Astrocyte (in vitro differentiated cells and primary cell): ENCODE data around the gene DSP. TPM values are rescaled to one million over a fixed set of nuclear protein-coding genes. Genes with fewer than 3 reads are reported as not detected.

Experiments used
- DNase-seq: peaks from one replicate; pipeline ENCODE4 v3.0.0-alpha.2; 2010; ENCODE audit warnings: low read depth
- FAIRE-seq: peaks from 2 replicates; lab custom pipeline; 2011; peaks lifted over from hg19 to GRCh38; lab: Jason Lieb, UNC
- H2AFZ ChIP-seq: 2 replicates; pipeline ENCODE4 v1.6.0; 2012; ENCODE audit warnings: low read depth, low read length, inconsistent platforms
- H3K27ac ChIP-seq: 2 replicates; pipeline ENCODE4 v1.5.1; 2011; ENCODE audit warnings: low read depth, low read length, inconsistent platforms
- H3K27me3 ChIP-seq: 2 replicates; pipeline ENCODE4 v1.6.0; 2011; ENCODE audit warnings: low read length, inconsistent platforms; ENCODE audit not compliant: insufficient read depth
- H3K36me3 ChIP-seq: 2 replicates; pipeline ENCODE4 v1.5.1; 2011; ENCODE audit warnings: low read length, inconsistent platforms; ENCODE audit not compliant: insufficient read depth
- H3K4me1 ChIP-seq: 2 replicates; pipeline ENCODE4 v1.5.1; 2011; ENCODE audit warnings: low read length, inconsistent platforms; ENCODE audit not compliant: insufficient read depth
- H3K4me2 ChIP-seq: 2 replicates; pipeline ENCODE4 v1.6.0; 2012; ENCODE audit warnings: low read length, inconsistent platforms
- H3K4me3 ChIP-seq: 2 replicates; pipeline ENCODE4 v1.5.1; 2011; ENCODE audit warnings: low read depth, mild to moderate bottlenecking, low read length, inconsistent platforms; ENCODE audit not compliant: insufficient read depth
- H3K79me2 ChIP-seq: 2 replicates; pipeline ENCODE4 v1.6.0; 2012; ENCODE audit warnings: mild to moderate bottlenecking, low read length, inconsistent platforms; ENCODE audit not compliant: insufficient read depth
- H3K9ac ChIP-seq: 2 replicates; pipeline ENCODE4 v1.6.0; 2012; ENCODE audit warnings: mild to moderate bottlenecking, low read length, inconsistent platforms
- H3K9me3 ChIP-seq: 2 replicates; pipeline ENCODE4 v1.5.1; 2012; ENCODE audit warnings: low read depth, mild to moderate bottlenecking, low read length, inconsistent platforms; ENCODE audit not compliant: insufficient read depth
- H4K20me1 ChIP-seq: 2 replicates; pipeline ENCODE4 v1.6.0; 2012; ENCODE audit warnings: low read length, inconsistent platforms; ENCODE audit not compliant: insufficient read depth
- H3K27ac Mint-ChIP-seq: one replicate; pipeline ENCODE4 v1.8.0; 2021; ENCODE audit warnings: mild to moderate bottlenecking, mixed read lengths; ENCODE audit not compliant: unreplicated experiment
- H3K27me3 Mint-ChIP-seq: one replicate; pipeline ENCODE4 v1.8.0; 2021; ENCODE audit warnings: low read depth, mixed read lengths; ENCODE audit not compliant: unreplicated experiment
- H3K36me3 Mint-ChIP-seq: one replicate; pipeline ENCODE4 v1.8.0; 2021; ENCODE audit warnings: low read depth, mixed read lengths; ENCODE audit not compliant: unreplicated experiment
- H3K4me1 Mint-ChIP-seq: one replicate; pipeline ENCODE4 v1.8.0; 2021; ENCODE audit warnings: low read depth, mixed read lengths; ENCODE audit not compliant: unreplicated experiment
- H3K4me3 Mint-ChIP-seq: one replicate; pipeline ENCODE4 v1.8.0; 2021; ENCODE audit warnings: mild to moderate bottlenecking, moderate library complexity, mixed read lengths; ENCODE audit not compliant: unreplicated experiment
- H3K9me3 Mint-ChIP-seq: one replicate; pipeline ENCODE4 v1.8.0; 2021; ENCODE audit warnings: mild to moderate bottlenecking, mixed read lengths; ENCODE audit not compliant: unreplicated experiment
- EZH2 ChIP-seq: IDR thresholded peaks from 2 replicates; pipeline ENCODE4 v1.6.1; 2012; ENCODE audit warnings: mild to moderate bottlenecking, low read length, inconsistent platforms; ENCODE audit not compliant: insufficient read depth
- total RNA-seq: library from RNA; stranded (reverse); gene quantifications from 2 replicates; pipeline ENCODE4 v1.2.1, GENCODE V29; 2021
- TF ChIP-seq, protein P1 (sequence below): IDR thresholded peaks from 2 replicates; pipeline ENCODE4 v1.5.1; 2011; ENCODE audit warnings: low read depth, mild to moderate bottlenecking, inconsistent platforms, low read length, moderate library complexity; ENCODE audit not compliant: insufficient read depth

The DSP gene
- total RNA-seq, 1 donor from 2014 or later = 468 TPM

DNA sequence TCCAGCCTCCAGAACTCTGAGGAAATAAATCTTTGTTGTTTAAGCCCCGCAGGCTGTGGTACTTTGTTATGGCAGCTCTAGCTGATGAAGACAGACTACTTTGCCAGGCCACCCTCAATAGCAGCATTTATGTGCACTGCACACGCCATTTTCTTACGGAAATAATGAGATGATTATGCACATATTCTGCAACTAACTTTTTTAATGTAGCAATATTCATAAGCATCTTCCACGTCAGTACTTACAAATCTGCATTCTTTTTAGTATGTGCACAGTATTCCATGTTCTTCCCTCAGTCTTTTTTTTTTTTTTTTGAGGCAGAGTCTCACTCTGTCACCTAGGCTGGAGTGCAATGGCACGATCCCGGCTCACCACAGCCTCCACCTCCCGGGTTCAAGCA lies 46.8 kb upstream of the DSP start:
- peaks cover 9% of the 10 kb centered on the region for H3K4me1 Mint-ChIP-seq
- no peaks in the 10 kb centered on the region for H3K9me3 ChIP-seq
- H3K36me3 ChIP-seq = no peaks in the 10 kb centered on the region
- DNase-seq (no peak), FAIRE-seq (no peak)
- peaks cover 6% of the 10 kb centered on the region for H3K9me3 Mint-ChIP-seq
- no peak overlapping the region for H3K9ac ChIP-seq
- H3K79me2 ChIP-seq = no peaks in the 10 kb centered on the region
- TF ChIP-seq EZH2 = no peak
- TF ChIP-seq, protein P1, sequence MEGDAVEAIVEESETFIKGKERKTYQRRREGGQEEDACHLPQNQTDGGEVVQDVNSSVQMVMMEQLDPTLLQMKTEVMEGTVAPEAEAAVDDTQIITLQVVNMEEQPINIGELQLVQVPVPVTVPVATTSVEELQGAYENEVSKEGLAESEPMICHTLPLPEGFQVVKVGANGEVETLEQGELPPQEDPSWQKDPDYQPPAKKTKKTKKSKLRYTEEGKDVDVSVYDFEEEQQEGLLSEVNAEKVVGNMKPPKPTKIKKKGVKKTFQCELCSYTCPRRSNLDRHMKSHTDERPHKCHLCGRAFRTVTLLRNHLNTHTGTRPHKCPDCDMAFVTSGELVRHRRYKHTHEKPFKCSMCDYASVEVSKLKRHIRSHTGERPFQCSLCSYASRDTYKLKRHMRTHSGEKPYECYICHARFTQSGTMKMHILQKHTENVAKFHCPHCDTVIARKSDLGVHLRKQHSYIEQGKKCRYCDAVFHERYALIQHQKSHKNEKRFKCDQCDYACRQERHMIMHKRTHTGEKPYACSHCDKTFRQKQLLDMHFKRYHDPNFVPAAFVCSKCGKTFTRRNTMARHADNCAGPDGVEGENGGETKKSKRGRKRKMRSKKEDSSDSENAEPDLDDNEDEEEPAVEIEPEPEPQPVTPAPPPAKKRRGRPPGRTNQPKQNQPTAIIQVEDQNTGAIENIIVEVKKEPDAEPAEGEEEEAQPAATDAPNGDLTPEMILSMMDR = no peak
- H3K4me2 ChIP-seq = no peak overlapping the region
- no peak overlapping the region for H3K4me3 Mint-ChIP-seq
- H4K20me1 ChIP-seq = no peaks in the 10 kb centered on the region
- no peak overlapping the region for H3K4me3 ChIP-seq
- H3K36me3 Mint-ChIP-seq = no peaks in the 10 kb centered on the region
- no peak overlapping the region for H2AFZ ChIP-seq
- H3K27me3 ChIP-seq = no peaks in the 10 kb centered on the region
- no peak overlapping the region for H3K27ac Mint-ChIP-seq
- no peaks in the 10 kb centered on the region for H3K4me1 ChIP-seq
- no peak overlapping the region for H3K27ac ChIP-seq
- no peaks in the 10 kb centered on the region for H3K27me3 Mint-ChIP-seq

DNA sequence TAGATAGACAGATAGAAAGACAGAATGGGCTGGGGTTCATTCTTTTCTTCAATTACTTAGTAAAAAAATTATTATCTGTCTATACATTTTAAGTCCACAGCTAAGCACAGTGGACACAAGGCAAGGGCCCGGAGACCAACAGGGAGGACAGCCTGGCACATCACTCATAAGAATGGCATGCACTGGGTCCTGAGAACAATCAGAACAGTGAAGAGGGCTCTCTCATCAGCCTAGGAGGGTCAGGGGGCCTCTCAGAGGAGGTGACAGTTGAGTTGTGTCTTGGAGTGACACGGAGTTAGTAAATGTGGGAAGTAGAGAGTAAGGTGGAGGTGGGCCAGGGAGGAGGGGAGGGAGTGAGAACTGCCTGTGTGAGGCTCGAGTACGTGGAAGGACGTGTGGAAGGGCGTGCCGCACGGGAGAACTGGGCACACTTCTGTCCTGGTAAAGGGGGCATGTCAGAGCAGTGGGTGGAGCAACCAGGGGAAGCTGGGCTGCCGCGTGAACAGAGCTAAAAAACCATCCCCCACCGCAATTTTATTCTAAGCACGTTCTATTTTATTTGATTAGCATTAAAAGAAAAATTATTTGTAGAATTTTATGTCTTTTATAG lies 45.1 kb upstream of the DSP start:
- Mint-ChIP-seq H3K9me3 (peaks cover 8% of the 10 kb centered on the region), H3K36me3 (no peaks in the 10 kb centered on the region), H3K4me1 (peaks cover 9% of the 10 kb centered on the region), H3K4me3 (no peak overlapping the region), H3K27me3 (peaks cover 3% of the 10 kb centered on the region), H3K27ac (peak overlapping the region; percentile 29)
- no peak for TF ChIP-seq EZH2
- TF ChIP-seq, protein P1 = no peak
- Histone ChIP-seq H3K4me1 (no peaks in the 10 kb centered on the region), H3K4me2 (no peak overlapping the region), H3K9ac (no peak overlapping the region), H2AFZ (no peak overlapping the region), H3K9me3 (no peaks in the 10 kb centered on the region), H3K4me3 (no peak overlapping the region), H3K79me2 (no peaks in the 10 kb centered on the region), H3K27ac (no peak overlapping the region), H4K20me1 (no peaks in the 10 kb centered on the region), H3K36me3 (no peaks in the 10 kb centered on the region), H3K27me3 (no peaks in the 10 kb centered on the region)
- FAIRE-seq (no peak), DNase-seq (no peak)

DNA sequence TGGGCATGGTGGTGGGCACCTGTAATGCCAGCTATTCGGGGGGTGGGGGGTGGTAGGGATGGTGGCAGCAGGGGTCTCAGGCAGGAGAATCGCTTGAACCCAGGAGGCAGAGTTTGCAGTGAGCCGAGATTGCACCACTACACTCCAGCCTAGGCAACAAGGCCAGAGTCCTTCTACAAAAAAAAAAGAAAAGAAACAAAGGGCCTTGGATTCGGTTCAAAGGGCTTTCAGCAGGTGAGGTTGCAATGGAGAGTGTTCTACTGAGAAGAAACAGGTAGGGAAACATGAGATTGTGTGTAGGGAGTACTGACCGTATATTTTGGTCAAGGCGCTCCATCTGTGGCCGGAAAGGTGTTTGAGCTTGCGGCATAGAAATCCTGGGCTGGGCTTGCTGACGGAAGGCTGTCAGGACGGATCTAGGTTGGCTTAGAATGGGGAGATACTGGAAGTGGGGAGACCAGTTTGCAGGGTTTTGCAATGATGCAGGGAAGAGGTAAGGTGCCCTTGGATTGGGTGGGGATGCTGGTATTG lies 40.7 kb upstream of the DSP start:
- no peaks in the 10 kb centered on the region for H3K9me3 ChIP-seq
- no peaks in the 10 kb centered on the region for H3K36me3 ChIP-seq
- H3K36me3 Mint-ChIP-seq = no peaks in the 10 kb centered on the region
- peaks cover 11% of the 10 kb centered on the region for H3K4me1 ChIP-seq
- TF ChIP-seq EZH2 = no peak
- TF ChIP-seq, protein P1 = no peak
- H3K4me3 Mint-ChIP-seq = no peak overlapping the region
- FAIRE-seq (no peak), DNase-seq (no peak)
- no peaks in the 10 kb centered on the region for H3K27me3 ChIP-seq
- peaks cover 2% of the 10 kb centered on the region for H3K9me3 Mint-ChIP-seq
- H3K79me2 ChIP-seq = no peaks in the 10 kb centered on the region
- H3K27ac Mint-ChIP-seq = no peak overlapping the region
- peaks cover 26% of the 10 kb centered on the region for H3K4me1 Mint-ChIP-seq
- no peak overlapping the region for H3K4me2 ChIP-seq
- no peak overlapping the region for H3K4me3 ChIP-seq
- no peak overlapping the region for H2AFZ ChIP-seq
- no peak overlapping the region for H3K27ac ChIP-seq
- H4K20me1 ChIP-seq = no peaks in the 10 kb centered on the region
- H3K9ac ChIP-seq = no peak overlapping the region
- H3K27me3 Mint-ChIP-seq = peaks cover 3% of the 10 kb centered on the region
